ENCODE results near the gene FCRL3. TPM values are rescaled to one million over a fixed set of nuclear protein-coding genes. Genes with fewer than 3 reads are reported as not detected.

Gene FCRL3
- total and polyA plus RNA-seq, 2 of the 8 experiments (the other 6 are each of a cell fraction or from before 2014, with no cell fraction given), result not detected

DNA sequence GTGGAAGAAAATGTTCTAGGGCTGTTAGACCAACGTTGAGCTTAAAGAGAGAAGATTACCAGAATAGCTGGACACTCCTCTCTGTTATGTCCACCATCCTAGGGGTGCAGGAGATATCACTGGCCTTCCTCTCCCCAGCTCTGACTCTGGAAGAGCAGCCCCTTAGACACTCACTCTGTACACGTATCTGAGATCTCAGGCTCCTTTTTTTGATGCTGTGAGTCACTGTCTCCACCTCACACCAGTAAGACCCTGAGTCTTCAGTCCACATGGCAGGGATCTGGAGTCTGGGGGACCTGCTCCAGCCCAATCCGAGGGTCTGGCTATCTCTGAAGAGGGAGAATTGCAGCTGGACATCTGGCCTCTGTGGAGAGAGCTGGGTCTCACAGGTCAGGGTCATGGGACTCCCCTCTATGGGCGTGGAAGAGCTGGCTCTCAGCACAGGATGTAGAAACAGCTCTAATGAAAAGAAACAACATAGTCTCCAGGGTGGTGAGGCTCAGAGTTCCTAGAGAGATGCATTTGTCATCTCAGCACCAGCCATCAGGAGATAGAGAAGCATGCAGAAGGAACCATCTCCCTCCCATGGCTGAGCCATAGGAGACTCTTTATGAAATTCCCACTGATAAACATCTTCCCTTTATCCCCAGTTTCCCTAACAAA is 3.5 kb downstream of the FCRL3 start:
- Histone ChIP-seq H3K4me2 (ENCODE audit: insufficient read depth in 1 of 2, low read depth in 2 of 2, low read length in 2 of 2) (no peak overlapping the region), H3K36me3 (ENCODE audit: control insufficient read depth in 2 of 4, insufficient read depth in 4 of 4, low read length in 3 of 4) (no peaks in the 10 kb centered on the region), H3K18ac (ENCODE audit: extremely low read depth, low read length) (no peak overlapping the region), H3K27me3 (replicated peaks in 1 of 4; ENCODE audit: control insufficient read depth in 3 of 4, extremely low read depth in 1 of 4, insufficient read depth in 3 of 4, low read length in 3 of 4) (no peaks in the 10 kb centered on the region; a peak in 1 of 7 replicates), H3K4ac (replicated peaks; ENCODE audit: insufficient read length, low read depth, low read length) (no peak overlapping the region), H3K79me2 (ENCODE audit: control insufficient read depth in 1 of 2, insufficient read depth in 2 of 2, low read length in 2 of 2) (no peaks in the 10 kb centered on the region), H3K9me3 (ENCODE audit: insufficient read depth in 2 of 2, low read depth in 1 of 2, low read length in 1 of 2) (no peaks in the 10 kb centered on the region), H3K79me1 (ENCODE audit: low read depth, low read length) (no peaks in the 10 kb centered on the region), H2BK5ac (ENCODE audit: low read depth, low read length) (no peak overlapping the region), H2BK15ac (ENCODE audit: low read length) (no peak overlapping the region), H4K5ac (ENCODE audit: insufficient read length, low read depth, low read length) (no peak overlapping the region), H2AK5ac (ENCODE audit: low read depth, low read length) (no peak overlapping the region), H4K8ac (ENCODE audit: extremely low read depth, insufficient read depth, low read length) (no peak overlapping the region), H3K4me3 (ENCODE audit: extremely low read depth in 1 of 4, insufficient read depth in 2 of 4, low read depth in 3 of 4, low read length in 4 of 4) (no peak overlapping the region), H3K56ac (replicated peaks; ENCODE audit: insufficient read length, low read depth, low read length) (no peak overlapping the region), H2BK120ac (replicated peaks; ENCODE audit: low read depth, low read length) (no peak overlapping the region), H4K20me1 (replicated peaks in 1 of 2; ENCODE audit: control insufficient read depth in 1 of 2, insufficient read depth in 2 of 2, low read length in 2 of 2) (no peaks in the 10 kb centered on the region), H3K14ac (ENCODE audit: insufficient read length) (no peak overlapping the region), H2BK12ac (ENCODE audit: low read depth, low read length) (no peak overlapping the region), H2BK20ac (ENCODE audit: low read length) (no peak overlapping the region), H3K4me1 (replicated peaks in 1 of 4; ENCODE audit: control insufficient read depth in 3 of 4, insufficient read depth in 4 of 4, low read length in 3 of 4) (no peaks in the 10 kb centered on the region), H4K91ac (replicated peaks; ENCODE audit: insufficient read length, low read length) (no peak overlapping the region), H3K27ac (ENCODE audit: low read depth, low read length) (no peak overlapping the region), H3K23me2 (ENCODE audit: low read depth, low read length) (no peaks in the 10 kb centered on the region), H2AFZ (ENCODE audit: low read length) (no peak overlapping the region), H3K9ac (replicated peaks in 1 of 4; ENCODE audit: extremely low read depth in 1 of 4, low read depth in 3 of 4, low read length in 3 of 4) (no peak overlapping the region), H3K23ac (ENCODE audit: insufficient read length) (no peak overlapping the region)
- no peak for DNase-seq (ENCODE audit: low read depth in 1 of 2, low spot score in 2 of 2)
- ChIA-PET POLR2A (ENCODE audit: partially characterized antibody) (no interaction called here), CTCF (ENCODE audit: partially characterized antibody) (interaction anchor here (1.3 to 2.5 kb wide), 2 partner anchors 55 to 116 kb away, joined by 5 to 7 read pairs; no protein-coding TSS in a partner anchor)
- no peak for FAIRE-seq
- 79% methylated on average over 4 of the region's 4 CpGs; no CpG with 5 or more reads in 1 of the 2 experiments for WGBS, 2 experiments (ENCODE audit: extremely low coverage in 1 of 2, insufficient coverage in 1 of 2, insufficient read length in 1 of 2, insufficient replicate concordance in 2 of 2, low coverage in 1 of 2, low lambda C conversion rate in 2 of 2, missing lambda C conversion rate in 1 of 2)
- no peak for TF ChIP-seq CTBP2 (IDR thresholded peaks at IDR 0.05; ENCODE audit: borderline replicate concordance, insufficient read depth, insufficient read length, low read length)
- TF ChIP-seq POU5F1 (IDR thresholded peaks at IDR 0.05; ENCODE audit: low read depth, low read length), result no peak
- TF ChIP-seq TEAD4 (IDR thresholded peaks at IDR 0.05; ENCODE audit: low read depth, low read length), result no peak
- no peak for TF ChIP-seq BRCA1 (IDR thresholded peaks at IDR 0.05; ENCODE audit: low read depth, low read length)
- TF ChIP-seq SRF (IDR thresholded peaks at IDR 0.05; ENCODE audit: low read depth, low read length), result no peak
- TF ChIP-seq SUZ12 (IDR thresholded peaks at IDR 0.05; ENCODE audit: low read length), result no peak
- no peak for TF ChIP-seq CBX8 (IDR thresholded peaks at IDR 0.05; ENCODE audit: borderline replicate concordance, low read depth, low read length)
- no peak for TF ChIP-seq SIRT6 (IDR thresholded peaks at IDR 0.05; ENCODE audit: low read length)
- no peak for TF ChIP-seq PHF8 (conservative IDR thresholded peaks at IDR 0.05; ENCODE audit: low read depth, low read length)
- TF ChIP-seq, protein P1, sequence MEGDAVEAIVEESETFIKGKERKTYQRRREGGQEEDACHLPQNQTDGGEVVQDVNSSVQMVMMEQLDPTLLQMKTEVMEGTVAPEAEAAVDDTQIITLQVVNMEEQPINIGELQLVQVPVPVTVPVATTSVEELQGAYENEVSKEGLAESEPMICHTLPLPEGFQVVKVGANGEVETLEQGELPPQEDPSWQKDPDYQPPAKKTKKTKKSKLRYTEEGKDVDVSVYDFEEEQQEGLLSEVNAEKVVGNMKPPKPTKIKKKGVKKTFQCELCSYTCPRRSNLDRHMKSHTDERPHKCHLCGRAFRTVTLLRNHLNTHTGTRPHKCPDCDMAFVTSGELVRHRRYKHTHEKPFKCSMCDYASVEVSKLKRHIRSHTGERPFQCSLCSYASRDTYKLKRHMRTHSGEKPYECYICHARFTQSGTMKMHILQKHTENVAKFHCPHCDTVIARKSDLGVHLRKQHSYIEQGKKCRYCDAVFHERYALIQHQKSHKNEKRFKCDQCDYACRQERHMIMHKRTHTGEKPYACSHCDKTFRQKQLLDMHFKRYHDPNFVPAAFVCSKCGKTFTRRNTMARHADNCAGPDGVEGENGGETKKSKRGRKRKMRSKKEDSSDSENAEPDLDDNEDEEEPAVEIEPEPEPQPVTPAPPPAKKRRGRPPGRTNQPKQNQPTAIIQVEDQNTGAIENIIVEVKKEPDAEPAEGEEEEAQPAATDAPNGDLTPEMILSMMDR (IDR thresholded peaks at IDR 0.05; ENCODE audit: control extremely low read depth in 1 of 3, insufficient read depth in 1 of 3, low read depth in 1 of 3, low read length in 3 of 3), result no peak
- TF ChIP-seq HDAC2 (IDR thresholded peaks at IDR 0.05; ENCODE audit: borderline replicate concordance in 1 of 2, low read depth in 2 of 2, low read length in 2 of 2), result no peak
